GM19240 (cell line): ENCODE measurements around the gene CLIC3.

Source experiments
- DNase-seq: peaks from one replicate; pipeline ENCODE4 v3.0.0; 2011; ENCODE audit warnings: low spot score; ENCODE audit not compliant: insufficient read length

Gene CLIC3

GRCh38 chr9:137030538-137031527 is 34.5 kb upstream of the CLIC3 start:
- no peak for DNase-seq

GRCh38 chr9:137030006-137030405 is 33.6 kb upstream of the CLIC3 start:
- no peak for DNase-seq

GRCh38 chr9:137029058-137029936 is 32.9 kb upstream of the CLIC3 start:
- peak; percentile 75 for DNase-seq

GRCh38 chr9:137028263-137029057 is 32.1 kb upstream of the CLIC3 start:
- no peak for DNase-seq

GRCh38 chr9:137027369-137028262 is 31.2 kb upstream of the CLIC3 start, which contains the start of gene ABCA2:
TSS of gene ABCA2 (minus strand) at chr9:137028237. CDS start at chr9:137028140, 97 bp downstream.
- no peak for DNase-seq

GRCh38 chr9:137026828-137027227 is 30.5 kb upstream of the CLIC3 start:
- DNase-seq = no peak

- no peak for DNase-seq
These were observed 30.0 kb upstream of the CLIC3 start for GRCh38 chr9:137026384-137026783.

- no peak for DNase-seq
These were observed 29.2 kb upstream of the CLIC3 start for GRCh38 chr9:137025517-137025966.

GRCh38 chr9:137023583-137023991 is 27.2 kb upstream of the CLIC3 start:
- no peak for DNase-seq

- DNase-seq = no peak
These were observed 26.8 kb upstream of the CLIC3 start for GRCh38 chr9:137023157-137023556.

GRCh38 chr9:137022662-137023008 is 26.3 kb upstream of the CLIC3 start:
- DNase-seq = no peak

GRCh38 chr9:137021979-137022661 is 25.8 kb upstream of the CLIC3 start:
- peak; percentile 55 for DNase-seq

GRCh38 chr9:137021568-137021978 is 25.2 kb upstream of the CLIC3 start:
- no peak for DNase-seq

- no peak for DNase-seq
These were observed 24.6 kb upstream of the CLIC3 start for GRCh38 chr9:137020771-137021567.

- no peak for DNase-seq
These were observed 23.7 kb upstream of the CLIC3 start for GRCh38 chr9:137019891-137020683.

GRCh38 chr9:137018761-137019559 is 22.6 kb upstream of the CLIC3 start:
- no peak for DNase-seq
